B cell (primary cell): Measurements from ENCODE around the gene EPHA5. TPM values are rescaled to one million over a fixed set of nuclear protein-coding genes. Genes with fewer than 3 reads are reported as not detected.

Experiments
- ATAC-seq: fragments of 200-7000 bp; cut with Tn5 transposase; one replicate; pipeline ENCODE4 v1.10.0; 2021; ENCODE audit warnings: low read depth, mild to moderate bottlenecking, moderate number of reproducible peaks, moderate library complexity
- CTCF ChIA-PET: fragments of 350-600 bp; sonication (Branson Sonifier 250); formaldehyde crosslinking; loops from one replicate; lab custom pipeline; 2021; ENCODE audit warnings: antibody characterized with exemption, inconsistent platforms; lab: Charles Lee
- POLR2A ChIA-PET: fragments of 350-600 bp; sonication (Branson Sonifier 250); formaldehyde crosslinking; loops from one replicate; lab custom pipeline; 2021; ENCODE audit warnings: antibody characterized with exemption; lab: Charles Lee
- DNase-seq: peaks from one replicate; pipeline ENCODE4 v3.0.0; 2013
- H2AFZ ChIP-seq: 2 replicates; pipeline ENCODE4 v1.6.1; 2012; ENCODE audit warnings: mild to moderate bottlenecking, low read depth, low read length; ENCODE audit not compliant: insufficient read depth, poor library complexity, severe bottlenecking
- H3K27ac ChIP-seq, 2 donors: 1 replicate in 1 of 2; 2 replicates in 1 of 2; pipeline ENCODE4 v1.5.1; 2012 to 2013; ENCODE audit warnings: low read length in 2 of 2, mild to moderate bottlenecking in 2 of 2, moderate library complexity in 1 of 2
- H3K27me3 ChIP-seq, 4 experiments: fragments of 200-600 bp in 1 of 4; sonication (generic) in 1 of 4; replicated peaks in 1 of 4; 1 replicate in 2 of 4; 2 replicates in 2 of 4; pipeline versions ENCODE4 v1.6.1 to v1.7.0; 2013 to 2016; ENCODE audit warnings: low read length in 3 of 4, mild to moderate bottlenecking in 2 of 4, mixed read lengths in 1 of 4, moderate library complexity in 1 of 4; ENCODE audit not compliant: insufficient read depth in 4 of 4, control insufficient read depth in 3 of 4; ENCODE audit errors: control extremely low read depth in 1 of 4
- H3K36me3 ChIP-seq, 2 experiments: replicated peaks in 1 of 2; 1 replicate in 1 of 2; 2 replicates in 1 of 2; pipeline versions ENCODE4 v1.6.1 to v1.7.1; 2013; ENCODE audit warnings: low read length in 1 of 2; ENCODE audit not compliant: insufficient read depth in 2 of 2, control insufficient read depth in 1 of 2; ENCODE audit errors: control extremely low read depth in 1 of 2, extremely low read depth in 1 of 2
- H3K4me1 ChIP-seq, 2 donors: fragments of 200-600 bp in 1 of 2; sonication (generic) in 1 of 2; 1 replicate in 1 of 2; 2 replicates in 1 of 2; pipeline versions ENCODE4 v1.5.1 to v1.6.1; 2013 to 2017; ENCODE audit warnings: low read length in 2 of 2; ENCODE audit not compliant: control insufficient read depth in 2 of 2, insufficient read depth in 2 of 2
- H3K4me2 ChIP-seq: replicated peaks from 2 replicates; pipeline ENCODE3; 2012; ENCODE audit warnings: mild to moderate bottlenecking, low read depth, low read length; ENCODE audit not compliant: poor library complexity, severe bottlenecking
- H3K4me3 ChIP-seq, 5 experiments: fragments of 200-600 bp in 1 of 5; sonication (generic) in 1 of 5; 1 replicate in 3 of 5; 2 replicates in 2 of 5; pipeline versions ENCODE4 v1.5.1 to v1.7.0; 2011 to 2016; ENCODE audit warnings: low read length in 4 of 5, mild to moderate bottlenecking in 4 of 5, low read depth in 2 of 5, control low read depth in 1 of 5, moderate library complexity in 1 of 5; ENCODE audit not compliant: insufficient read depth in 1 of 5; ENCODE audit errors: control extremely low read depth in 1 of 5, extremely low read depth in 1 of 5
- H3K79me2 ChIP-seq: fragments of 200-600 bp; sonication (generic); one replicate; pipeline ENCODE4 v1.6.0; 2016; ENCODE audit warnings: low read length; ENCODE audit not compliant: control insufficient read depth, insufficient read depth
- H3K9ac ChIP-seq: fragments of 200-600 bp; sonication (generic); 2 replicates; pipeline ENCODE4 v1.6.1; 2017; ENCODE audit warnings: mild to moderate bottlenecking, low read length, moderate library complexity
- H3K9me3 ChIP-seq, 3 donors: one replicate each; pipeline versions ENCODE4 v1.6.1 to v1.7.1; 2013; ENCODE audit warnings: low read length in 2 of 3; ENCODE audit not compliant: control insufficient read depth in 2 of 3, insufficient read depth in 1 of 3; ENCODE audit errors: control extremely low read depth in 1 of 3
- H4K20me1 ChIP-seq: 2 replicates; pipeline ENCODE4 v1.6.0; 2012; ENCODE audit warnings: mild to moderate bottlenecking, low read length; ENCODE audit not compliant: insufficient read depth, control insufficient read depth, poor library complexity, severe bottlenecking
- H3K27ac Mint-ChIP-seq: one replicate; pipeline ENCODE4 v1.8.0; 2021; ENCODE audit warnings: mixed read lengths
- H3K27me3 Mint-ChIP-seq: one replicate; pipeline ENCODE4 v1.8.0; 2021; ENCODE audit warnings: mixed read lengths
- H3K4me1 Mint-ChIP-seq: one replicate; pipeline ENCODE4 v1.8.0; 2021; ENCODE audit warnings: mixed read lengths
- H3K4me3 Mint-ChIP-seq: one replicate; pipeline ENCODE4 v1.8.0; 2021; ENCODE audit warnings: mixed read lengths
- H3K9me3 Mint-ChIP-seq: one replicate; pipeline ENCODE4 v1.8.0; 2022; ENCODE audit warnings: mixed read lengths; ENCODE audit not compliant: insufficient read depth
- CTCF ChIP-seq: fragments of 200-600 bp; IDR thresholded peaks from one replicate; pipeline ENCODE4 v1.8.0; 2022; ENCODE audit warnings: antibody characterized with exemption, mild to moderate bottlenecking
- EZH2 ChIP-seq: IDR thresholded peaks from 2 replicates; pipeline ENCODE4 v1.6.1; 2012; ENCODE audit warnings: borderline replicate concordance, low read depth, mild to moderate bottlenecking, moderate library complexity, low read length; ENCODE audit not compliant: insufficient read depth, poor library complexity, severe bottlenecking
- WGBS: methylation state at CpG from one replicate; pipeline ENCODE4 v1.1.5; 2013; ENCODE audit warnings: missing lambda C conversion rate; ENCODE audit not compliant: insufficient coverage; 5-methylcytosine and 5-hydroxymethylcytosine counted together
- intact Hi-C: fragments of 100-400 bp; cut with micrococcal nuclease; formaldehyde crosslinking; loops from one replicate; pipeline ENCODE4 v1.10.0; 2022
- polyA plus RNA-seq: library from polyadenylated mRNA; depleted of rRNA; stranded (reverse); fragments of >200 nt; gene quantifications from 2 replicates; pipeline ENCODE4 v1.2.3, GENCODE V29; 2012
- total RNA-seq, 2 donors: library from RNA; stranded (reverse); fragments of 120-200 nt in 1 of 2; gene quantifications; 1 replicate in 1 of 2; 2 replicates in 1 of 2; pipeline versions ENCODE4 v1.2.3 to v1.2.4, GENCODE V29; 2013 to 2022

The EPHA5 gene
- total and polyA plus RNA-seq, 2 donors (not counting 1 experiment from before 2014, with no cell fraction given), result not detected

- H4K20me1 ChIP-seq, result no peaks in the 10 kb centered on the region
- no peak overlapping the region for H3K27ac ChIP-seq
- no peak for DNase-seq
- TF ChIP-seq EZH2 (no peak), CTCF (no peak)
- H3K4me3 Mint-ChIP-seq, result no peak overlapping the region
- H3K9me3 Mint-ChIP-seq, result no peaks in the 10 kb centered on the region
- no peak overlapping the region for H2AFZ ChIP-seq
- peaks cover 0 to 4% (median 0%) of the 10 kb centered on the region in 3 donors for H3K9me3 ChIP-seq
- no peak overlapping the region for H3K9ac ChIP-seq
- H3K27me3 Mint-ChIP-seq, result no peaks in the 10 kb centered on the region
- H3K36me3 ChIP-seq, result no peaks in the 10 kb centered on the region
- H3K27me3 ChIP-seq, result no peaks in the 10 kb centered on the region
- POLR2A ChIA-PET, result no interaction called here
- no peak overlapping the region for H3K4me3 ChIP-seq
- no peaks in the 10 kb centered on the region for H3K79me2 ChIP-seq
- H3K4me1 ChIP-seq, result no peaks in the 10 kb centered on the region
- H3K4me2 ChIP-seq, result no peak overlapping the region
- intact Hi-C loops, result no loop called here
- 73% methylated on average over 6 of the region's 8 CpGs for WGBS
- no peak overlapping the region for H3K27ac Mint-ChIP-seq
- ATAC-seq, result no peak
- CTCF ChIA-PET, result no interaction called here
- no peaks in the 10 kb centered on the region for H3K4me1 Mint-ChIP-seq
These were observed 118.2 kb downstream of the EPHA5 start for GRCh38 chr4:65552057-65552456.

- 92% methylated on average over 11 of the region's 11 CpGs for WGBS
- Histone ChIP-seq H3K4me3 (no peak overlapping the region), H3K9ac (no peak overlapping the region), H2AFZ (no peak overlapping the region), H4K20me1 (no peaks in the 10 kb centered on the region), H3K27ac (no peak overlapping the region), H3K79me2 (no peaks in the 10 kb centered on the region), H3K36me3 (no peaks in the 10 kb centered on the region), H3K9me3 (peaks cover 0 to 4% (median 0%) of the 10 kb centered on the region in 3 donors), H3K27me3 (no peaks in the 10 kb centered on the region), H3K4me2 (no peak overlapping the region), H3K4me1 (no peaks in the 10 kb centered on the region)
- intact Hi-C loops, result no loop called here
- ATAC-seq (no peak), DNase-seq (no peak)
- Mint-ChIP-seq H3K9me3 (no peaks in the 10 kb centered on the region), H3K4me1 (no peaks in the 10 kb centered on the region), H3K4me3 (no peak overlapping the region), H3K27me3 (no peaks in the 10 kb centered on the region), H3K27ac (no peak overlapping the region)
- POLR2A ChIA-PET, result no interaction called here
- no peak for TF ChIP-seq CTCF
- CTCF ChIA-PET, result no interaction called here
These were observed 119.8 kb downstream of the EPHA5 start for GRCh38 chr4:65550500-65550899.
